SU-DHL-6 (cell line): ENCODE measurements around the gene MINDY1.

Experiments used
- H2AFZ ChIP-seq: fragments of 200-600 bp; sonication (generic); 2 replicates; pipeline ENCODE4 v1.6.1; 2014; ENCODE audit warnings: low read depth, mild to moderate bottlenecking, moderate library complexity, mixed read lengths, antibody characterized with exemption, low read length; ENCODE audit not compliant: severe bottlenecking
- H3F3A ChIP-seq: fragments of 200-600 bp; shearing (Covaris generic); 2 replicates; pipeline ENCODE4 v1.6.0; 2016; ENCODE audit warnings: antibody characterized with exemption, mild to moderate bottlenecking; ENCODE audit not compliant: insufficient read depth
- H3K27ac ChIP-seq: fragments of 200-600 bp; sonication (generic); 2 replicates; pipeline ENCODE4 v1.5.1; 2016; ENCODE audit warnings: low read depth, mild to moderate bottlenecking, low read length, moderate library complexity, mixed read lengths
- H3K27me3 ChIP-seq: fragments of 200-600 bp; sonication (generic), shearing (Covaris generic); 2 replicates; pipeline ENCODE4 v1.6.0; 2014; ENCODE audit warnings: mild to moderate bottlenecking, low read length
- H3K36me3 ChIP-seq: fragments of 200-600 bp; sonication (generic); 2 replicates; pipeline ENCODE4 v1.6.1; 2014; ENCODE audit warnings: mild to moderate bottlenecking, low read length, mixed read lengths
- H3K4me2 ChIP-seq: fragments of 300-600, 200-600 bp; shearing (Covaris generic), sonication (generic); 2 replicates; pipeline ENCODE4 v1.6.0; 2014; ENCODE audit warnings: low read length, low read depth, mild to moderate bottlenecking; ENCODE audit not compliant: poor library complexity, severe bottlenecking
- H3K4me3 ChIP-seq: fragments of 200-600 bp; sonication (generic); 2 replicates; pipeline ENCODE4 v1.5.1; 2014; ENCODE audit warnings: antibody characterized with exemption, low read length, mild to moderate bottlenecking, mixed read lengths; ENCODE audit not compliant: insufficient read depth, poor library complexity, severe bottlenecking
- H3K79me2 ChIP-seq: fragments of 200-600 bp; sonication (generic); 2 replicates; pipeline ENCODE4 v1.6.1; 2014; ENCODE audit warnings: mild to moderate bottlenecking, low read length, moderate library complexity; ENCODE audit not compliant: insufficient read depth
- H3K9ac ChIP-seq: fragments of 200-600 bp; sonication (generic); 2 replicates; pipeline ENCODE4 v1.7.0; 2014; ENCODE audit warnings: mild to moderate bottlenecking, low read length
- H3K9me2 ChIP-seq: fragments of 200-600 bp; sonication (generic); replicated peaks from 2 replicates; pipeline ENCODE4 v1.6.1; 2014; ENCODE audit warnings: low read length; ENCODE audit not compliant: insufficient read depth
- H3K9me3 ChIP-seq: fragments of 200-600 bp; sonication (generic); 2 replicates; pipeline ENCODE4 v1.6.1; 2014; ENCODE audit warnings: low read length, mixed read lengths; ENCODE audit not compliant: insufficient read depth
- H4K20me1 ChIP-seq: fragments of 200-600 bp; sonication (generic); 2 replicates; pipeline ENCODE4 v1.6.1; 2014; ENCODE audit warnings: low read depth, mild to moderate bottlenecking, antibody characterized with exemption, low read length, moderate library complexity, mixed read lengths
- CTCF ChIP-seq: fragments of 200-600 bp; sonication (generic); IDR thresholded peaks from one replicate; pipeline ENCODE4 v1.5.1; 2017; ENCODE audit warnings: antibody characterized with exemption, mild to moderate bottlenecking, low read length, moderate library complexity; ENCODE audit not compliant: insufficient read depth, poor library complexity, severe bottlenecking
- EZH2phosphoT487 ChIP-seq: fragments of 200-600 bp; sonication (generic), shearing (Covaris generic); conservative IDR thresholded peaks from 2 replicates; pipeline ENCODE4 v1.6.1; 2018; ENCODE audit warnings: mild to moderate bottlenecking, antibody characterized with exemption, low read length, moderate library complexity, mixed read lengths

MINDY1 gene

GRCh38 chr1:150973836-150974579 lies 32.7 kb downstream of the MINDY1 start:
- TF ChIP-seq EZH2phosphoT487 (no peak), CTCF (no peak)
- peak overlapping the region; percentile 90 for H3K4me2 ChIP-seq
- H3K9me2 ChIP-seq = no peaks in the 10 kb centered on the region
- H3K36me3 ChIP-seq = no peaks in the 10 kb centered on the region
- no peaks in the 10 kb centered on the region for H3K27me3 ChIP-seq
- peak overlapping the region; percentile 82 for H3K9ac ChIP-seq
- H3F3A ChIP-seq = peaks cover 18% of the 10 kb centered on the region
- H3K79me2 ChIP-seq = peaks cover 47% of the 10 kb centered on the region
- no peaks in the 10 kb centered on the region for H3K9me3 ChIP-seq
- peak overlapping the region; percentile 73 for H3K27ac ChIP-seq
- peak overlapping the region; percentile 85 for H2AFZ ChIP-seq
- H3K4me3 ChIP-seq = peak overlapping the region; percentile 70
- no peaks in the 10 kb centered on the region for H4K20me1 ChIP-seq

GRCh38 chr1:150973258-150973835 lies 33.4 kb downstream of the MINDY1 start:
- H3K27me3 ChIP-seq = no peaks in the 10 kb centered on the region
- H3K27ac ChIP-seq = peak overlapping the region; percentile 73
- no peaks in the 10 kb centered on the region for H4K20me1 ChIP-seq
- peaks cover 18% of the 10 kb centered on the region for H3F3A ChIP-seq
- peak overlapping the region; percentile 85 for H2AFZ ChIP-seq
- no peaks in the 10 kb centered on the region for H3K9me3 ChIP-seq
- no peaks in the 10 kb centered on the region for H3K9me2 ChIP-seq
- peak overlapping the region; percentile 70 for H3K4me3 ChIP-seq
- no peak for TF ChIP-seq CTCF
- no peak for TF ChIP-seq EZH2phosphoT487
- peak overlapping the region; percentile 82 for H3K9ac ChIP-seq
- H3K4me2 ChIP-seq = peak overlapping the region; percentile 90
- no peaks in the 10 kb centered on the region for H3K36me3 ChIP-seq
- peaks cover 47% of the 10 kb centered on the region for H3K79me2 ChIP-seq

GRCh38 chr1:150972417-150972940 lies 34.2 kb downstream of the MINDY1 start:
- Histone ChIP-seq H3K9ac (peak overlapping the region; percentile 82), H3K79me2 (peaks cover 47% of the 10 kb centered on the region), H3K4me3 (no peak overlapping the region), H3K9me3 (no peaks in the 10 kb centered on the region), H3K9me2 (no peaks in the 10 kb centered on the region), H3K27me3 (no peaks in the 10 kb centered on the region), H2AFZ (no peak overlapping the region), H3K4me2 (peak overlapping the region; percentile 90), H4K20me1 (no peaks in the 10 kb centered on the region), H3F3A (peaks cover 18% of the 10 kb centered on the region), H3K36me3 (no peaks in the 10 kb centered on the region), H3K27ac (peak overlapping the region; percentile 73; the same call in 1 of the 2 replicates)
- no peak for TF ChIP-seq CTCF
- no peak for TF ChIP-seq EZH2phosphoT487
